GOT3 (cell line): ENCODE results near the gene REEP3.

Experiments used
- DNase-seq: peaks from one replicate; lab custom pipeline; 2025; ENCODE audit warnings: mixed read lengths; lab: John Stamatoyannopoulos, UW

The REEP3 gene

DNA sequence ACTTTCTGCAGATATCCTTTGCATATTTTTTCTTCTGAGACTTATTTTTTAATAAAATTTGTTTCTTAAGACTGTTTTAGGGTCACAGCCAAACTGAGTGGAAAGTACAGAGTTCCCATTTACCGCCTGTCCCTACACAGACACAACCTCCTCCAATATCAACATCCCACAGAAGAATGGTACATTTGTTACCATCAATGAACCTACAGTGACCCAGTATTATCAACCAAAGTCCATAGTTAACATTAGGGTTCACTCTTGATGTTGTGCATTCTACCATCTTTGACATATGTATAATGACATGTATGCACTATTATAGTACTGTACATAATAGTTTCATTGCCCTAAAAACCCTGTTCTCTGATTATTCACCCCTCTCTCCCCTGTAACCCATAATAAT lies 14.6 kb upstream of the REEP3 start:
- no peak for DNase-seq

DNA sequence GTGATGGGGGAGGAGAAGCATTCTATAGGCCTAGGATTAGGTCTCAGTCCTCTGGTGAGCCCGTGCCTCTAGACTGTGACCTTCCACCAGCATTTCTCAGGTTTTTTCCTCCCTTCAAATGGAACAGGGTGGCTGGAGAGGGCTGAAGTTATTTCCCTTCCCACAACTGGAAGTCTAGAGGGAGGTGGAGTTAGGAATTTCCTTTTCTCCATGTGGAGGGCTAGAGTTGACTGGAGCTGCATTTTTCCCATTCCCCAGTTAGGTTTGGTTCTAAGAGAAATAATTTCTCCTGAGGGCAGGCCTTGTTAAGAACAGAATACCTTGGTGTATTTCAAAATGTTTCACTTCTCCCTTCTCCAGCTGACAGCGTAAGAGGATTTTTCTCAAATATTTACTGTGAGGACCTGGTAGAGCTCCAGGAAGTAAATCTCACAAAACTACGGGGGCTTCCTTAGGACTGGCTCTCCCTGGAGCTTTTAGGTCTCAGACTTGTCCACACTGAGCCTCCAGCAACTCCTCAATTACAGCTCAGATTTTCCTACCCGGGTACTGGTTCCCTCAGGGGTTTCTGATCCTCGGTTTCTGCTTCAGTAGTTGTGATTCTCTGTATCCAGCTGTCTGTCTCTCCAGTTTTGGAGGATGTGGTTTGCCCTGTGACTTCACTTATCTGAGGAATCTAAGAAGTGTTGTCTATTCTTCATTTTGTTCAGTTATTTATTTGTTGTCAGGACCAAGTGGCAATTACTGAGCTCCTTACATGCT lies 6.0 kb upstream of the REEP3 start:
- no peak for DNase-seq

DNA sequence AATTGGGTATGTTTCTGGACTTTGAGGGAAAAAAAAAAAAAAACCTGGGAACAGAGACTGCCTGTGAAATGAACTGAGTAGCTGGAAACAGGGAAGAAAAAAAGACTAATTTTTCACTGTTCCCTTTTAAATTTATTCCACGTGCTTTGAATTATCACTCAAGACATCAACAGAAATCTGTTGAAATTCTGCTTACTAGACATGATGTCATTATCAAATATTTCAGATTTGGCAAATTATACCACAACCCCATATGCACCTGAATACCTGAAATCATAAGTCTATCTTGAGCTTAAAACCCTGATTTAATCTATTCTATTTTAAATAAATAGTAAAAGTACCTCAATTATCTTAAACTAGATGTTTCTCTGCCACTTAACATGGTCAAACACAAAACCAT lies 5.0 kb upstream of the REEP3 start:
- no peak for DNase-seq

DNA sequence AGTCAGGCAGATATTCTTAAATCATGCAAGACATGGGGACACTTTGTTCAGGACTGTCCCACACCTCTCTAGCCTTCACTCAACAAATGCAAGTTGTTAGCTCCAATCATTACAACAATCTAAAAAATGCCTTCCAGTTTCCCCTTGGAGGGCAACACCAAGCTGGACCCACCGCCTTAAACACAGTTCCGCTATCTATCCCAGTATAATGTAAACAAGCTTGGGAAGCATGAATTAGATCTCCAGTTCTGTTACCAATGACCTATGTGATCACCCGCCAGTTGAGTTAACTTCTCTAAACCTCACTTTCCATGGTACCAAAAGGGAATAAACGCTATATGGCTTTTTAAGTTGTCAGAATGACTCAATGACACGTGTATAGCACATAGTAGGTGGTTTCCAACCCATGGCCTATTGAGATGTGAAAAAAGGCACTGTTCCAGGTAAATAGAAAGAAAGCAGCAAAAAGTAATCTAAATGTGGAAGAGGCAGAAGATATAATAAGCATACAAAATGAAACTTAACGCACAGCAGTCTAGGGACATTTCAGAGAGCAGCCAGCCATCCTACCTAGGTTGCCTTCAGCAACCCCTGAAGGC lies 2.4 kb upstream of the REEP3 start:
- no peak for DNase-seq

DNA sequence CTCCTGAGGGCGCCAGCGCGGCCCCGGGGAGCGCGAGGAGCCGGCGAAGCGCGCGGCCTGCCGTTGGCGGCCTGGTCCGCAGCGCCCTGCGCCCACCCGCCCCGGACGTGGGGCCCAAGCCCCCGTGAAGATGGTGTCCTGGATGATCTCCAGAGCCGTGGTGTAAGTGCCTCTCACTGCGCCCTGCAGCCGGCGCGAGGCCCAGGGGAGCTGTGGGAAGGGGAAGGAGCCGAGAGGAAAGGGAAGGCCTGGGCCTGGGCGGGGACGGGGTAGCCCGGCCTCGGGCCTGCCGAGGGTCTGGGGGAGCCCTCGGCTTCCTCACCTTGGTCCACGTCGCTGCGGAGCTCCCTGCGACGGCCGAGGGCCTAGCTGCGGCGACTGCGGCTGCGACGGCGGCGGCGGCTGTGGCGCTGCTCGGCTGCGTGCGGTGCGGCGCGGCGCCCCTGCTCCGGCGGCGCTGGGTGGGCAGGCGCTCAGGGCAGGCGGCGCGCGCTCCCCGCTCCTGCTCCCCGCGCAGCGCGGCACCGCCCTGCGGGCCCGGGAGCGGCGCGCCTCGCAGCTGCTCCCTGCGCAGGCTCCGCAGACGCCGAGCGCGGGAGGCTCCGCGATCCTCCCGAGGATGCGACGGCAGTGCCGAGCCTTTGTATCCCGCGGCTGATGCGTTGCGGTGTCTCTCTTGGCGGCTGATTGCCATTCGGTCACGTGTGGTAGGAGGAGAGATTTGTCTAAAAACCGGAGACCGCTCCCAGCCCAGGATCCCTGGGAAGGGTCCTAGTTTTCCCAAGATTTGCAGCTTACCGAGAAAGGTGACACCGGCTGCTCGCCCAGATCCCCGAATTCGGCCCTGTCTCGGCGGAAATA lies 445 bp downstream of the REEP3 start:
- DNase-seq: no peak

DNA sequence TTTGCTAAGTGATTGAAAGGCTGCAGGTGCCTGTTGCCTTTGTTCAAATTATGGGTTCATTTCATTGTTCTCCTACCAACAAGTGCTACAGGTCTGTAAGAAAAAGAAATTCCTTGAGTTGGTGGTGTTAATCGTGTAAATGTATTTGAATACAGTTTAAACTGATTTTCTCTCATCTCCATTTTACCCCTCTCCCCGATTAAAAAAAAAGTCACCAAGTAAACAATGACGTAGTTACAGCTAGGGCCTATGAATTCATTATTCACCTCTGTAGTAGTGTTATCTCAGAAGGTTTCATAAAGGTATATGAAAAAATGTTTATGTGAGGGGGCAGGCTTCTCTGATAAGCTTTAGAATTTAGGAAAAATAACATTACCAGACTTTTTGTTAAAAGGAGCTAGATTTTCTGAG lies 1.1 kb downstream of the REEP3 start:
- DNase-seq: no peak

DNA sequence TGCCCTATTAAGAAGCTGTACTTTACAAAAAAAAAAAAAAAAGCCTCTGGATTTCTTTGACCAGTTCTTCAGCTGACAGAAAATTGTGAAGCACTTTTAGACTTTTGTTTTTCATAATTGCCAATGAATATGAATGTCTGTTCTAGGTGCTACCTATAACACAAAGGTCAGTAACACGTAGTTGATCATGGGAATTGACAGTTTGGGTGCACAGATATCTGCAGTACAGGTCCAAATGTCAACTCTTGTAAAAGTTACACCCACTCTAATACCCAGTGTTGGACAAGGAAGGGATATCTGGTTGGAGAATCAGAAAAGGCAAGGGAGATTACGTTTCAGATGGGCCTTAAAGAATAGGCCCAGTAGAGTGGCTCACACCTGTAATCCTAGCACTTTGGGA lies 1.8 kb downstream of the REEP3 start:
- DNase-seq: no peak

DNA sequence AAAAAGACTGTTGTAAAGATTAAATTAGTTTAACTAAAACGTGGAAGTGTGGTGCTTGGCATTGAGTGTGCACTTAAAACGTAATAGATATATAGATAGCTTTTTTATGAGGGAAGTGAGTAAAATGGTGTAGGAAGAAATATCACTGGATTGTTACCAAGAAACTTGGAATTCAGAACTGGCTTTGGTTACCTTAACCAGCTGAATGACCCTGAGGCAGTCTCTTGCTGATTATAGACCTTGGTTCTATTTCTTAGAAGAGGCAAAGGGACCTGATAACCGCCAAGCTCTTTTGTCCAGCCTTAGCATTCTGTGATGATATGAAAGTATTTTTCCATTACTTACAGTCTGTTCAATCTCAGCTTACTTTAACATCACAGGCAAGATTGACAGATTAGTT lies 3.8 kb downstream of the REEP3 start:
- DNase-seq: no peak

DNA sequence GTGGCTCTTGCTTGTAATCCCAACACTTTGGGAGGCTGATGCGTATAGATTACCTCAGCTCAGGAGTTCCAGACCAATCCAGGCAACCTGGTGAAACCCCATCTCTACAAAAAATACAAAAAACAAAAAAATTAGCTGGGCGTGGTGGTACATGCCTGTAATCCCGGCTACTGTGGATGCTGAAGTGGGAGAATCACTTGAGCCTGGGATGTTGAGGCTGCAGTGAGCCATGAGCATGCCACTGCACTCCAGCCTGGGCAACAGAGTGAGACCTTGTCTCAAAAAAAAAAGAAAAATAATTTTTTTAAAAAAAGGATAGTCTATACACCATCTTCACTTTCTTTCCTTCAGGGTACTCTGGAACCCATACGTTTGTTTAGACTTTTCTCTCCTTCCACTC lies 6.2 kb downstream of the REEP3 start:
- no peak for DNase-seq

DNA sequence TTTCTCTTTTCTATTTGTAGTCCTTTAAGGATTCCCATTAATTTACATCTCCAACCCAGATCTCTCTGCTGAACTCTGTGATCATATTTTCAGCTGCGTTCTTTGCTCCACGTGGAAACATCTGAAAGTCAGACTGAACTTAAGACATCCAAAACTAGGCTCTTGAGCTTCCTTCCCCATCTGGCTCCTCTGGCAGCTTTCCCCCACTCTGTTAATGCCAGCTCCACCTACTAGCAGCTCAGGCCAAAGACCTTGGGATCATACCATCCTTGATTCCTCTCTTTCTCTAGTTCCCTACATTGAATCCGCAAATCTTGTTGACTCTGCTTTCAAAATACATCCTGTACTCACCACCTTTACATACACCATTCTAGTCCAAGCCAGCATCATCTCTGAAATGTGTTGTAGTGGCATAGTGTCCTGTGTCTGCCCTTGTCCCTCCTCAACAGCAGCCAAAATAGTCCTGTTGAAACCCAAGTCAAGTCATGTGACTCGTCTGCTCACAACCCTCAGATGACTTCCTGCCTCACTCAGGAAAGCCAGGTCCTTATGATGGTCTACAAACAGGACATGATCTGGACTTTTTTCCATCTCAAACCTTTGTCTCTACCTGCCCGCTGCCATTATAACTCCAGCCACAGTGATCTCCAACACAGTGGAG lies 7.0 kb downstream of the REEP3 start:
- no peak for DNase-seq

DNA sequence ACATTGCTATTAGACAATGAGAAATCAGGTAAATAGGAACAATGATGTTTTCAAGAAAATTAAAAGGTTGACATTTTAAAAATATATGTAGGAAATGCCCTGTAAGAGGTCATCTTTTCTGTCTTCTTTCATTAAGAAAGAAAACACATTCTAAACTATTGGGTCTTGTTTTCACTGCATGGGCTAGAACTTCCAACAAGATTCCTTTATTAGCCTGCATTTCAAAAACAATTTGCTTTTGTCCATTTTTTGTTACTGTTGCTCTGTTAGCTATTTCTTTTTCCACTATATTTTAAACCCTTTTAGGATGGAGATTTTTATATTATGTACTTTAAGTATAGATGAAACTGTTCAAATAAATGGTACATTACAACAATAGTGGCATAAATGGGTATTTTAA lies 9.2 kb downstream of the REEP3 start:
- no peak for DNase-seq

DNA sequence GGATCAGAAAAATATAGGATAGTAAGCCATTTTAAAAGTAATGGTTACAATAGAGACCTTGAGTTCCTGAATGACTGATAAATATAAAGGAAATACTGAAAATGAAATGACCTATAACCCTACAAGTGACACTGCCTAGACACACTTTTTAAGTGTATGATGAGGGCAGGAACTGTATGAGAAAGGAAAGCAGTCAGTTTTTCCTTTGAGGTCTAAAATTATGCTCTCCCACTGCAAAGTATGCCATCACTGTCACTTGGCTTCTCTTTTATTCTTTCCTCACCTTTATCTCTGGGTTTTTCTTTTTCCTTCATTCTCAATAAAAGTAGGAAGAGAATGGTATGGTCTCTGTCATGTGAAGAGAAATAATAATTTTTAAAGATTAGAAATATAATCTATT lies 13.5 kb downstream of the REEP3 start:
- DNase-seq: no peak

DNA sequence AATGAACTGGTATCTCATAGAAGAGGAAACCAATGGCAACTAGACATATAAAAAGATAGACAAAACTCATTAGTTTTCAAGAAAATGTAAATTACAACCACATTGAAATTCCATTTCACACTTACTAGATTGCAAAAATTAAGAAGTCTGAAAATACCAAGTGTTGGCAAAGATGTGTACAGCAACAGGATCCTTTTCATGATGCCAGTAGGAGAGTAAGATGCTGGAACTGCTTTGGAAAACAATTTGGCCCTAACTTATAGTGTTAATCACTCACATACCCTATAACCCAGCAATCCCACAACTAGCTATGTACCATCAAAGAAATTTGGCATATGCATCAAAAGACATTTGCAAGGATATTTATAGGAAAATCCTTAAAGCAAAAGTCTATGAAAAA lies 15.5 kb downstream of the REEP3 start:
- DNase-seq: no peak

DNA sequence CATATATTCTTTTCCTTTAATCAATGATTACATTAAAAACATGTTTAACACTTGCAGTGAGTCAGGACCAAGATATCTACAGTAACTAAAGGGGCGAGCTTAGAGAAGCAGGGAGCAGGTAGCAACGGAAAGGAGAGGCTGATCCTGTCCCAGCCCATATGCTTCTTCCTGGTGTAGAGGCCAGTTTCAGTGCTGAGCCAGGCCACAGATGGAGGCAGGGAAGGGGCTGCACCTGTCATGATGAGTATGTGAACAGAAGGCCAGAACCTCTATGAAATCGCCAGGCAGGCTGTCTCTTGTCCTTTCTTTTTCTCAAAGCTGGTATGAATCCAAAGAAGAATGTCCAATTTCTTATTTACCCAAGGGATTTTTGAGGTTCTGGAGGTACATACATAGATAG lies 16.3 kb downstream of the REEP3 start:
- DNase-seq: no peak

DNA sequence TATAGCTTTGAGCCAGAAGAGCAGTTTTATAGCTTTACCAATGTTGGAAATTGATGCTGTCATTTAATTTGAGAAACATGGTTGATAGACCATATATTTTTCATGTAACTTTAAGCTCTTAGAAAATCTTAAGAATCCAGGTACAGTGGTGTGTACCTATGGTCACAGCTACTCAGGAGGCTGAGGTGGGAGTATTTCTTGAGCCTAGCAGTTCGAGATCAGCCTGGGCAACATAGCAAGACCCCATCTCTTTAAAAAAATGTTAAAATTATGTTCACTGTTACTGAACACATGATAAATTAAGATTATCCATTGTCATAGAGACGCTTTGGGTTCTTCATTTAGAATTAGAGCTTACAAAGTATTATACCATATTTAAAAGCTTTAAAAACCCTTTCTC lies 18.2 kb downstream of the REEP3 start:
- DNase-seq: no peak

DNA sequence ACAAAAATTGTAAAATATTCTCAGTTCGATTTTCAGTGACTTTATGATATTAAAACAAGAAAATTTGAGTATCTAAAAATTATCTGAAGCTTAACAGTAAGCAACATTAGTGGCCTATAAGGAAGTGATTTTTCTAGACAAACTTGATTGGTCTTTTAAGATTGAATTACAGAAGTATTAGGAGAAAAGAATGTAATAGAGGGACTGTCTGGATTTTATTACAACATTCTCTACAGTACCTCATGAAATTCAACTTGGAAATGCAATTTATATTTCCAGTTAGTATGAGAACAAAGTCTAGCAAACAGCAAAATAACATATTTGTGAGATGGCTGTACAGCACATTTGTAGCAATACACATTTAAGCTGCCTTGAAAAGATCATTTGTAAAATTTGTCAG lies 18.8 kb downstream of the REEP3 start:
- DNase-seq: no peak

DNA sequence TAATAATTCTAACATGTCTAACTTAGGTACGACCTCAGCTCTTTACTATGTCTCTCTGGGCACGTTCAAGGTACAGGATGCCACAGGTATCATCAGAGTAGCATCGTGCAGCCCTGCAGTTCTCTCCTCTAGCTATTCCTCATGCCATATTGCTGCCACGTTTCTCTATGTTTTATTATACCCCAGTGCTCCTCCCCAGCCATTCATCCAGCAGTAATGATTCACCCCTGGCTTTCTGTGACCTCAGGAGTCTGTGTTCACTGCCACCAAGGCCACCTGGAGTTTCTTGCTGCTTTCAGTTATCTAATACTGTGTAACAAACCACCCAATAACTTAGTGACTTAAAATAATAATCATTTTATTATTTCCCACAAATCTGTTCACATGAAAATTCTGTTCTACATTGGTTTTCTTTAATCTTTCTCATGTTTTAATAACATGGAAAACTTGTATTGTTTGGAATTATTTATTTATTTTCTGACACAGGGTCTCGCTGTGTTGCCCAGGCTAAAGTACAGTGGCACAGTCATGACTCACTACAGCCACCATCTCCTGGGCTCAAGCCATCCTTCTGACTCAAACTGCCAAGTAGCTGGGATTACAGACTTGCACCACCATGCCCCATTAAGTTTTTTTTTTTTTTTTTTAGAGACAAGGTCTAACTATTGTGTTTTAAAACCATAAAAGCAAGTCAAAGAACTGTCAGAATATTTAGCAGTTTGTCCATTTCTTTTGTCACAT lies 21.8 kb downstream of the REEP3 start:
- no peak for DNase-seq

DNA sequence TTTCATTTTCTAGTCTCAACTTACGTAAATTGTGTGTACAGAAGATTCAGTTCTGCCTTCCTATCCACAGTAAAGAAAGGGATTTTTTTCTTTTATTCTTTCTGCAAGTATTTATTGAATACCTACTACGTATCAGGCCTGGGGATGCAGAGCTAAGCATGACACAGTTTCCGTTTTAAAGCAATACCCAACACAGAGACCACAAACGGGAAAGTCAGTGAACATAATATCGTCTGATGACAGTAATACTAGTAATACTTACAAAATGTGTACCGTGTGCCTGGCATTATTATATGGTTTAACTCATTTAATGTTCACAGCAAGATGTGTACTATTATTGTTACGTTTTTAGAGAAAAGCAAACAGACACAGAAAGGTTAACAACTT lies 22.4 kb downstream of the REEP3 start:
- DNase-seq: no peak

DNA sequence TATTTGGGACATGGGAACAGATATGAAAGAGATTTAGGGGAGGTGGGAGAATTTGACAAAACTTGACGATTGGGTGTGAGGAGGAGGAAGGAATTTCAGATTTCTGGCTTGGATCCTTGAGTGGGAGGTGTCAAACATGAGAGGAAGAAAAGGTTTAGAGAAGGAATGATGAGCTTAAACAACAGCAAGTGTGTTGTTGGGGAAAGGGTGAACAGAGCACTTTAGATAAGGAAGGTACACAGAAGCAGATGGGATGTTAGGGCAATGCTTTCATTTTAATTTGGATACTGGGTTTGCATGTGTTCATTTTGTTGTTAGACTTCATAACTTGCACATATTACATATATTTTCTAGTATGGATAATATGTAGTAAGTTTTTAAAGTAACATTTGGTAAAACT lies 23.2 kb downstream of the REEP3 start:
- DNase-seq: no peak

DNA sequence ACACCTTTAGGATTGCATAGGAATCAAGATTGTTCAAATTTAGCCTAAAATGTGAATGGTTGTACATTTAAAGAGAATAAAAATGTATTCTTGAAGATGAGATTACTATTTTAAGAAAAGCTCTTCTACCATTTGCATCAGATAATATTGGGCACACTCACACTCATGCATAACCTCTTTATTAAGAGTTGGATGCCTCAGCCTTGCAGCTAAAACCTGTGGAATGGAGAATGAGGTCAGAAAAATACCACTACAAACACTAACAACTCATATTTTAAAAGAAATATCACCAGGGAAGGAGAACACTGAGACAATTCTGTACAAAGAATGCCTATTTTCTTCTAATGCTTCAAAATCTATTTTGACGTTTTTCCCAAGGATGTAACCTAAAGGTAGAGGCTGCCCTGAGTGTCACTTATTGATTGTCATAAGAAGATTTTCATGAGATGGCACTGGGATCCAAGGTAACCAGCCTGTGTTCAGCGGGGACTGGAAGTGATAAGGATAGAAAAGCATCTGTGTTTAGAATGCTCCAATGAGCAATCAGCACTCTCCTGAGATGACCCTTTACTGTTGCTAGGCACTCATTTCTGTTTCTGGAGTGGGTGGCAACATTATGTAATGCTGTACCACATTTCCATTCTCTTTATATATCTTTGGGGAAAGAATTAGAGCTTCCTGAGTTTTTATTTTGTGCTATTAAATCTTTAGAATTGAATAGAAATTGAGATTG lies 26.6 kb downstream of the REEP3 start:
- DNase-seq: no peak

DNA sequence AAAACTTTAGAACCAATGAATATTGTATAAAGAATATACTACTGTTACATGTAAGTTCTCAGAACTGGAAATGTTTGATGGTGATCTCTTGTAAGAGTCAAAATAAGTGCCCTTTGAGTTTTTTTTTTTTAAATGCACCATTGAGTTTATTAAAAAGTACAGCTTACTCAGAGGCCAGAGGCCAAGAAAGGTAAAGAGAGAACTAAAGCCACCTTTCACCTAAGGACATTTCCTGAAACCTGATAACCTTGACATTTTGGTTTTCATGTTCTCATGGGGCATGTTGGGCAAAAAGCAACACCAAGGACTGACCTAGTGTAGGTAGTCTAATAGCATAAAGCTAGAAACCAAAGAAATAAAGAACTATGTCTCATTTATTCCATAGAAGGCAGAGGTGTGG lies 27.7 kb downstream of the REEP3 start:
- no peak for DNase-seq
